ENCODE results near the gene AQP7. TPM values are rescaled to one million over a fixed set of nuclear protein-coding genes. Genes with fewer than 3 reads are reported as not detected.

Gene AQP7
- total RNA-seq, 6 donors from 2014 or later = 2.1 to 23.0 (median 4.8) TPM

DNA sequence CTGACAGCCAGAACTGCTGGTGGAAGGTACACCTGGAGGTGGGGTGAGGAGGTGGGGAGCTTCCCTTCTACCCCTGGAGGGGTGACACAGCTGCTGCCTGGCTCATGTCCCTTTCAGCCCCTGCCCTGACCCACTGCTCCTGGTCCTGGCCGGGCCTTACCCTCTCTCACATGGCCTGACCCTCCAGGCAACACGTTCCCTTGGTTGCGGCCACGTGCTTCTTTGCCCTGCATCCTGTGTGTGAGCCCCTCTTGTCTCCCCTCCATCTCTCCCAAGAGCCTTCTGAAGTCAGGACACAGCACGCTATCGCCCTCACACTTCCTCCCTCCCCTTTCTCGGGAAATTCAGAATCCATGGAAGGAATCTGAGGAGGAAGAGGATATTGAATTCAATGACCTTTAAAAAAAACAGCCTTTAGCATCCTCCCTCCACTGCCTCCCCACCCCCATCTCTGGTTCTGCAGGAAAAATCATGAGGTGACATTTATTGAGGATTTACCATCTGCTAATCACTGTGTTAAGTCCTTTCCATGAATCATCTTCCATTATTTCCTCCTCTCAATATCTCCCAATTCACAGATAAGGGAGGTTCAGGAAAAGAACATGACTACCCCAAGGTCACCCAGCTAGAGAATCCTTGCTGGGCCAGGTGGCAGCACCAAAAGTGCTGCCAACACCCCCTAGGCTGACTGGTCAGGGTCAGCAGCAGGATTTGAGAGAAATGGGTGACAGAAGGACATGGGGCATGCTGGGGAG lies 36.7 kb upstream of the AQP7 start:
- ATAC-seq (ENCODE audit: low FRiP score in 2 of 2) (no peak), DNase-seq (no peak)
- TF ChIP-seq POLR2A (IDR thresholded peaks at IDR 0.05) (no peak), POLR2AphosphoS5 (IDR thresholded peaks at IDR 0.05) (no peak), EP300 (IDR thresholded peaks at IDR 0.05) (no peak)
- TF ChIP-seq, protein P1, sequence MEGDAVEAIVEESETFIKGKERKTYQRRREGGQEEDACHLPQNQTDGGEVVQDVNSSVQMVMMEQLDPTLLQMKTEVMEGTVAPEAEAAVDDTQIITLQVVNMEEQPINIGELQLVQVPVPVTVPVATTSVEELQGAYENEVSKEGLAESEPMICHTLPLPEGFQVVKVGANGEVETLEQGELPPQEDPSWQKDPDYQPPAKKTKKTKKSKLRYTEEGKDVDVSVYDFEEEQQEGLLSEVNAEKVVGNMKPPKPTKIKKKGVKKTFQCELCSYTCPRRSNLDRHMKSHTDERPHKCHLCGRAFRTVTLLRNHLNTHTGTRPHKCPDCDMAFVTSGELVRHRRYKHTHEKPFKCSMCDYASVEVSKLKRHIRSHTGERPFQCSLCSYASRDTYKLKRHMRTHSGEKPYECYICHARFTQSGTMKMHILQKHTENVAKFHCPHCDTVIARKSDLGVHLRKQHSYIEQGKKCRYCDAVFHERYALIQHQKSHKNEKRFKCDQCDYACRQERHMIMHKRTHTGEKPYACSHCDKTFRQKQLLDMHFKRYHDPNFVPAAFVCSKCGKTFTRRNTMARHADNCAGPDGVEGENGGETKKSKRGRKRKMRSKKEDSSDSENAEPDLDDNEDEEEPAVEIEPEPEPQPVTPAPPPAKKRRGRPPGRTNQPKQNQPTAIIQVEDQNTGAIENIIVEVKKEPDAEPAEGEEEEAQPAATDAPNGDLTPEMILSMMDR (IDR thresholded peaks at IDR 0.05) = no peak
- no peak overlapping the region for H3K4me3 ChIP-seq
- H3K27me3 ChIP-seq = no peaks in the 10 kb centered on the region
- H3K27ac ChIP-seq = peak overlapping the region in 1 of 4 donors; percentile 19
- H3K36me3 ChIP-seq = peaks cover 0 to 14% (median 10%) of the 10 kb centered on the region in 4 donors
- 68 to 75% methylated on average over 7 of the region's 7 CpGs for WGBS, 2 donors
- H3K9me3 ChIP-seq = no peaks in the 10 kb centered on the region
- peaks cover 0 to 31% (median 18%) of the 10 kb centered on the region in 4 donors for H3K4me1 ChIP-seq

- no peak overlapping the region for H3K4me3 ChIP-seq
- TF ChIP-seq POLR2AphosphoS5 (IDR thresholded peaks at IDR 0.05) = no peak
- TF ChIP-seq EP300 (IDR thresholded peaks at IDR 0.05) = no peak
- TF ChIP-seq POLR2A (IDR thresholded peaks at IDR 0.05) = no peak
- TF ChIP-seq, protein P1 (IDR thresholded peaks at IDR 0.05) = no peak
These were observed 35.5 kb upstream of the AQP7 start for GRCh38 chr9:33437898-33438297.

DNA sequence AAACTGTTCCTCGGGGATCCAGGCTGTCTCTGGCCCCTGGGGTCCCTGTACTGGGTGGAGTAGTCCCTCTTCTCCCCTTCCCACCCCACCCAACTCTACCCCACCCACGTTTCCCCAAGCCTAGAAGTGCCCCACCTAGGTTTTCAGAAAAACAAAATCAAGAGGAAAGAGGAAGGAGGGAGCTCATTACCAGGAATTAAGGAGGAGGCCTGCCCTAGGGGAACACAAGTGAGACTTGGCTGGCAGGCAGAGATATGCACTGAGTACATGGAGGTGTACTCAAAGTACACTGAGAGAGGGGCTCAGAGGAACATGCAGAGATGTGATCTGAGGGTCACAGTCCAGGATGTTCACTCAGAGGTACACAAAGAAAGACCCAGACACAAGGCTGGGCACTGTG lies 34.8 kb upstream of the AQP7 start:
- Histone ChIP-seq H3K9me3 (no peaks in the 10 kb centered on the region), H3K4me3 (peak overlapping the region in 1 of 4 donors; percentile 12), H3K27ac (peak overlapping the region in 1 of 4 donors; percentile 60), H3K4me1 (peaks cover 0 to 21% (median 12%) of the 10 kb centered on the region in 4 donors), H3K36me3 (peaks cover 0 to 8% (median 6%) of the 10 kb centered on the region in 4 donors), H3K27me3 (no peaks in the 10 kb centered on the region)
- no peak for ATAC-seq (ENCODE audit: low FRiP score in 2 of 2)
- no peak for TF ChIP-seq POLR2AphosphoS5 (IDR thresholded peaks at IDR 0.05)
- TF ChIP-seq, protein P1 (IDR thresholded peaks at IDR 0.05) = no peak
- TF ChIP-seq EP300 (IDR thresholded peaks at IDR 0.05) = no peak
- WGBS, 2 donors = 24 to 28% methylated on average over 2 of the region's 2 CpGs
- no peak for DNase-seq

More at GRCh38 chr9:33437898-33438297, 35.5 kb upstream of the AQP7 start:
- DNase-seq (no peak), ATAC-seq (ENCODE audit: low FRiP score in 2 of 2) (no peak)
- H3K27me3 ChIP-seq = no peaks in the 10 kb centered on the region
- peaks cover 0 to 14% (median 10%) of the 10 kb centered on the region in 4 donors for H3K36me3 ChIP-seq
- WGBS, 2 donors = 79 to 100% methylated on average over 1 of the region's 1 CpG
- no peak overlapping the region for H3K27ac ChIP-seq
- H3K9me3 ChIP-seq = no peaks in the 10 kb centered on the region
- H3K4me1 ChIP-seq = peaks cover 0 to 21% (median 12%) of the 10 kb centered on the region in 4 donors

GRCh38 chr9:33436445-33436844 lies 34.1 kb upstream of the AQP7 start:
- DNase-seq (no peak), ATAC-seq (ENCODE audit: low FRiP score in 2 of 2) (no peak)
- Histone ChIP-seq H3K4me1 (peaks cover 0 to 21% (median 12%) of the 10 kb centered on the region in 4 donors), H3K36me3 (peaks cover 0 to under 1% (median 0%) of the 10 kb centered on the region in 4 donors), H3K9me3 (no peaks in the 10 kb centered on the region), H3K27me3 (no peaks in the 10 kb centered on the region), H3K27ac (peak overlapping the region in 1 of 4 donors; percentile 60), H3K4me3 (peak overlapping the region in 1 of 4 donors; percentile 12)
- no peak for TF ChIP-seq POLR2AphosphoS5 (IDR thresholded peaks at IDR 0.05)
- no peak for TF ChIP-seq POLR2A (IDR thresholded peaks at IDR 0.05)
- TF ChIP-seq, protein P1 (IDR thresholded peaks at IDR 0.05) = no peak
- no peak for TF ChIP-seq EP300 (IDR thresholded peaks at IDR 0.05)
- WGBS, 2 donors = 57 to 64% methylated on average over 7 to 8 of the region's 8 CpGs
